GM18502 (cell line): ENCODE measurements around the gene HM13.
"Not testable (repeated sequence)": the region's sequence is repeated elsewhere in the genome, so short reads cannot be mapped to it uniquely, and the experiment has no call there.

Experiments used
- ATAC-seq: cut with Tn5 transposase; IDR thresholded peaks from one replicate; pipeline ENCODE4 v1.9.1; 2021; ENCODE audit warnings: mild to moderate bottlenecking; ENCODE audit not compliant: unreplicated experiment, poor library complexity

HM13 gene

GRCh38 chr20:31564284-31564683 lies 50.0 kb downstream of the HM13 start:
- ATAC-seq = no peak

- no peak for ATAC-seq
Observed at GRCh38 chr20:31565699-31566318, 51.6 kb downstream of the HM13 start.

DNA sequence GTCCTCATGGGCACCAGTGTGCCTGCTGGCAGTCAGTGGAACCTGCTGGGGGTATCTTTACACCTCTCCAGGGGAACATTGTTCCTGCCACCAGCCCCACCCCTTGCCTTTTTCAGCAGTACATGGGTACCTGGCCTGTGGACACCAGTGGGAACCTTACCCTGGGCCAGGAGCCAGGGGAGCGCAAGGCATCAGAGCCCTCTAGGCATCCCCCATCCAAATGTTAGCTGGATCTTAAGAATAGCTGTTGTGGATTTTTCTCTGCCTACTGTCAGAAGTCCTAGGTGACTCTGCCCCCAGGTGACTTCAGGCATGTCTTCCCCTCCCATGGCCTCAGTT lies 52.0 kb downstream of the HM13 start:
- ATAC-seq = no peak

GRCh38 chr20:31566658-31567379 lies 52.6 kb downstream of the HM13 start:
- ATAC-seq = no peak

- ATAC-seq = no peak
Observed at GRCh38 chr20:31567380-31567720, 53.1 kb downstream of the HM13 start.

DNA sequence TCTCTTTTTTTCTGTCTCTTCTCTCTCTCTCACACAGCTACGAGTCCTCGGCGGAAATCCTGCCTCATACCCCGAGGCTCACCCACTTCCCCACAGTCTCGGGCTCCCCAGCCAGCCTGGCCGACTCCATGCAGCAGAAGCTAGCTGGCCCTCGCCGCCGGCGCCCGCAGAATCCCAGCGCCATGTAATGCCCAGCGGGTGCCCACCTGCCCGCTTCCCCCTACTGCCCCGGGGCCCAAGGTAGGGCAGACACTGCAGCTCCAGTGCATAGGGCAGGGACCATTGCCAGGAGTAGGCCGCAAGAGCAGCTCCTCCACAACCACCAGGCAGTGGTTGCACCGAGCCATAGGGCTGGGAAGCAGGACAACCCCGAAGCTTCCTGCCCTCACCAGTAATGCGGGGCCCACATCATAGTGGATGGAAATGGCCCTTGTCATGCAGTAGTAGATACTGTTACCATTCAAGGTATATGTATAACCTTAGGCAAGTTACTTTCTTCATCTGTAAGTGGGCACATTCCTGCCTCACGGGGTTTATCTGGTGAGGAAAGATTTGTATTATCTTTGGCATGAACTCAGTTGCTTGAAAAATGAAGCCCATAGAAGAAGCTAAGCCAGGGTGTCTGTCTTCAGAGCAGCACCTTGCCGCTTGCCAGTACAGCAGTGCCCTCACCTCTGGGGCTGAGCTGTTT lies 53.9 kb downstream of the HM13 start:
- no peak for ATAC-seq

DNA sequence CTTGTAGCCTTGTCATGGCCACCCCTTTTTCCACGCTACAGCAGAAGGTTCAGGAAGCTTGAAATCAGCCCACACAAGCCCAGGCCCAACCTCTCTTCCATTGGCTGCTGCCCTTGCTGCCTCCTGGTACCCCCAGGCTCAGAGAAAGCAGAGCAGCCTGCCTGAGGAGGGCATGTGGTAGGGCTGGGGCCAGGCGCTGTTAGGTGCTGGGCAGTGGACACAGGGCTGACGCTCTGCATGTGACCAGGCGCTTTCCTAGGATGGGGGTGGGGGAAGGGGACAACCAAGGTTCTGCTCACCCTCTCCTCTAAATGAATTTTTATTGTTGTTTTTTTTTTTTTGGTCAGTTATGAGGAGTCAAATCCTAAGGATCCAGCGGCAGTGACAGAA lies 54.5 kb downstream of the HM13 start:
- no peak for ATAC-seq

- no peak for ATAC-seq
Observed at GRCh38 chr20:31569163-31570020, 55.1 kb downstream of the HM13 start.

- ATAC-seq = no peak
Observed at GRCh38 chr20:31570021-31570463, 55.8 kb downstream of the HM13 start.

DNA sequence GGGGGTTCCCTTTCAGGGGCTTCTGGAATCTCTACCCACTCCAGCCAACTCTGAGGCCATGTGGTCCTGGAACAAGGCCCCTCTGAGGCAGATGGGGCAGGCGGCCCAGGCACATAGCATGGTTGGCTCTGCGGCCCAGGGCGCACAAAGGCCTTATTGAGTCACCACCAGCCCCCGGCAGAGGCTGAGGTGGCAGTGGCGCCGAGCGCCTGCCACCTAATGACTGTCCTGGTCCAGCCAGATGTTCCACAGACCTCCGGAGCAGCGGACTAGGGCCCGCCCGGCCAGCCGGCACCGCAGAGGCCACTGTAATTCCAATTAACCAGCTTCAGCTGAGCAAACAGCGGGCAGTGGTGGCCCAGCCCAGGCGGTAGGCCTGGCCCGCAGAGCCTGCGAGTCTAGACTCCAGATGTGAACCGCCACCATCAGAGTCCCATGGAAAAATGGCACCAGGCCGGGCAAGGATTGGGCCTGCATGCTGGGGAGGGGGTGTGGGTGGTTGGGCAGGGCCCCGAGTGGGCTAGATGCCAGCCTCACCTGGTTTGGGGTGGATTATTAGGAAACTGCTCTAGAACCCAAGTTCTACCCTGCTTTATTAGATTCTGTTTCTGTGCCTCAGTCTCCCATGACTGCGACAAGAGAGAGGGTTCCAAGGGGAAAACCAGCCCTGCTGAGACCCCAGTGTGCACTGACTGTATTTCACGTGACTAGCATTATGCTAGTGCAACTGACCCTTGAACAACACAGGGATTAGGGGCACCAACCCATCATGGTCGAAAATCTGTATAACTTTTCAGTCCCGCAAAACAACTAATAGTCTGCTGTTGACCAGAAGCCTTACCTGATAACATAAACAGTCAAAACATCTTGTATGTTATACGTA lies 56.7 kb downstream of the HM13 start:
- ATAC-seq = no peak

GRCh38 chr20:31572042-31572700 lies 57.9 kb downstream of the HM13 start:
- ATAC-seq = no peak

DNA sequence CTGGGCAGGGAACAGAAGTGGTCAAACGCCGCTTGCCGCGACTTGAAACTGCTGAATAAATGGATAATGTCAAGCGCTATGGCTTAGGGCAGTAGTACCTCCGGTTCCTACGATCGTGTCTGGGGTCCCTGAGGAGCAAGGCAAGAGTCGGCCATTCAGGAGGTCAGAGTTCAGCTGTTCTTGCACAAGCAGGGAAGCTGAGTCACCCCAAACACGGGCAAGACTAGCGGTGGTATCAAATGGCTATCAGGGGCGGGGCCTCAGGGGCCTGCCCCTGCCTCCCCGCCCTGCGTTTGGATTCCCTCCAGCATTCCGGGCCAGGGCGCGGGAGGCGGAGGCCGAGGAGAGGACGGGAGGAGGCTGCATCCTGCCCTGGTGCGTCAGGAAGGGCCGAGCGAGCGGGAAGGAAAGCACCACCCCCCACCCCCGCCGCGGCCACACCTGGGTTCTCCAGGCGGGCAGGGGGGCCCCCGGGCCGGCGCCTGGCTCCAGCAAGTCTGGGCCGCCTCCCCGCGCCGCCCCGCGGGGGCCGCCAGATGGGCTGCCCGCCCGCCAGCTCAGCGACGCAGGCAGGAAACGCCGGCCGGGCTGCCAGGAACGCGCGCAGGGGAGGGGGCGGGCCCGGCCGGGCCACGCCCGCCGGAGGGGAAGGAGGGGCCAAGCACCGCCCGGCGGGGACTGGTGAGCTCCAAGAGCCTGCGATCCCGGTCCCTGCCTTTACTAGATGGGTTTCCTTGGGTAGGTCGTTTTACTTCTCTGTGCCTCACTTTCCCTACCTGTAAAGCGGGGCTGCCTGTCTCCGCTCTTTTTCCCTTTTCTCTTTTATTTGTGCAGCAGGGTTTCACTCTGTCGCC lies 58.7 kb downstream of the HM13 start:
- ATAC-seq = peak; percentile 91

DNA sequence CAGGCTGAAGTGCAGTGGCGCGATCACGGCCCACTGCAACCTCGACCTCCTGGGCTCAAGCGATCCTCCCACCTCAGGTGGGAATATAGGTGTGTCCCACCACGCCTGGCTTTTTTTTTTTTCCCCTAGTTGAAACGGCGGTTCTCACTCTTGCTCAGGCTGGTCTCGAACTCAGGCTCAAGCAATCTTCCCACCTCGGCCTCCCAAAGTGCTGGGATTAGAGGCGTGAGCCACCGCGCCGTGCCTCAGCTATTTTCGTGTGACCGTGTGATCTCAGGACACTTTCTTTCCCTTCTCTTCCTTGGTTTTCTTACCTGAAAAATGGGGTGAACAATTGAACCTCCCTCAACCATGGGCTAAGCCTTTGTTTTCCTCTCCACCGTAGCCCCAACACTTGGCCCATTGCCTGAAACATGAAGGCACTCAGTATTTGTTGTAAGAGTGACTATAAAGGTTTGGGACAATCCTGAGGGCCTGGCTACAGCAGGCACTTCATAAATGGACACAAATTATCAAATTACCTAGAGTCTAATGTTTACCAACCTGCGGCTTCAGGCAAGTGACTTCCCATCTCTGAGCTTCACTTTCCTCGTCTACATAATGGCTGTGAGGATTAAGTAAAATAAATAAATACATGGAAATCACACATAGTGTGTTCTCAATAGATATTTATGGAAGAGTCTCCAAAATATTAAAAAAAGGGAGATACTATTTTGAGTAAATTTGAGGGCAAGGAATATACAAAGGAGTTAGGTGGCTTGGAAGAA lies 59.5 kb downstream of the HM13 start:
- peak; percentile 18 for ATAC-seq

GRCh38 chr20:31574986-31575385 lies 60.7 kb downstream of the HM13 start:
- ATAC-seq = not testable (repeated sequence)

- ATAC-seq = no peak
Observed at GRCh38 chr20:31576751-31577150, 62.5 kb downstream of the HM13 start.

GRCh38 chr20:31577194-31577593 lies 63.0 kb downstream of the HM13 start:
- ATAC-seq = no peak

DNA sequence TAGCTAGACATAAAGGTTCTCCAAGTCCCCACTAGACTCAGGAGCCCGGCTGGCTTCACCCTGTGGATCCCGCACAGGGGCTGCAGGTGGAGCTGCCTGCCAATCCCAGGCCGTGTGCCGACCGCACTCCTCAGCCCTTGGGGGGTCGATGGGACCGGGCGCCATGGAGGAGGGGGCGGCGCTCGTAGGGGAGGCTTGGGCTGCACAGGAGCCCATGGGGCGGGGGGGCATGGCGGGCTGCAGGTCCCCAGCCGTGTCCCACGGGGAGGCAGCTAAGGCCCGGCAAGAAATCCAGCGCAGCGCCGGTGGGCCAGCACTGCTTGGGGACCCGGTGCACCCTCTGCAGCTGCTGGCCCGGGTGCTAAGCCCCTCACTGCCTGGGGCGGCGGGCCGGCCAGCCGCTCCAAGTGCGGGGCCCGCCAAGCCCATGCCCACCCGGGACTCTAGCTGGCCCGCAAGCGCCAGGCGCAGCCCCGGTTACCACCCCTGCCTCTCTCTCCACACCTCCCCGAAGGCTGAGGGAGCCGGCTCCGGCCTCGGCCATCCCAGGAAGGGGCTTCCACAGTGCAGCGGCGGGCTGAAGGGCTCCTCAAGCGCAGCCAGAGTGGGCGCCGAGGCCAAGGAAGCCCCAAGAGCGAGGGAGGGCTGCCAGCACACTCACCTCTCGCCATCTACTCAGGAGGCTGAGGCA lies 64.4 kb downstream of the HM13 start:
- ATAC-seq = no peak
